ENCODE results near the gene PRKCE. TPM values are rescaled to one million over a fixed set of nuclear protein-coding genes. Genes with fewer than 3 reads are reported as not detected.

The PRKCE gene
- total RNA-seq, 1 experiment from 2014 or later, result 1.3 TPM

DNA sequence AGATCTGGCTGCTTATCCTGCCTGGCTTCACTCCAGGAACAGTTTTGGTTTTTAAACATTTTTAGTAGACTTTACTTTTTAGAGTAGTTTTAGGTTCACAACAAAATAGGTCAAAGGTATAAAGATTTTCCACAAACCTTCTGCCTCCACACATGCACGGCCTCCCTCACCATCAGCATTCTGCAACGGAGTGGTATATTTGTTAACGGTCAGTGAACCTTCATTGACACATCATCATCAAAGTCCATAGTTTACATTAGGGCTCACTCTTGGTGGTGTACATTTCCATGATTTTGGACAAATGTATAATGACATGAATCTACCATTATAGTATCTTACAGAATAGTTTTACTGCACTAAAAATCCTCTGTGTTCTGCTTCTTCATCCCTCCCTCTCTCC lies 342.6 kb downstream of the PRKCE start:
- Histone ChIP-seq H2BK12ac (ENCODE audit: insufficient read length, low read depth, low read length) (no peak overlapping the region), H3K18ac (ENCODE audit: insufficient read length, low read depth, low read length) (no peak overlapping the region), H3K4ac (ENCODE audit: low read depth, low read length) (no peak overlapping the region), H2BK15ac (ENCODE audit: low read depth, low read length) (no peak overlapping the region), H3K79me2 (ENCODE audit: insufficient read depth, low read length) (no peaks in the 10 kb centered on the region), H3T11ph (ENCODE audit: low read length) (no peak overlapping the region), H3K9ac (ENCODE audit: extremely low read depth, insufficient read length, low read length) (no peak overlapping the region), H3K23me2 (ENCODE audit: insufficient read length, low read depth, low read length, poor library complexity, severe bottlenecking) (no peaks in the 10 kb centered on the region), H3K27ac (ENCODE audit: insufficient read length, low read depth, low read length) (no peak overlapping the region), H3K23ac (ENCODE audit: insufficient read length, low read depth, low read length) (no peak overlapping the region), H2AFZ (ENCODE audit: low read length) (no peak overlapping the region), H3K56ac (ENCODE audit: insufficient read length, low read depth, low read length) (no peak overlapping the region), H2BK5ac (ENCODE audit: insufficient read length, low read length) (no peak overlapping the region), H4K8ac (replicated peaks; ENCODE audit: insufficient read length, low read depth, low read length) (no peak overlapping the region), H4K20me1 (ENCODE audit: control insufficient read depth, insufficient read depth, insufficient read length) (no peaks in the 10 kb centered on the region), H3K79me1 (ENCODE audit: insufficient read depth, low read depth, low read length, poor library complexity, severe bottlenecking) (no peaks in the 10 kb centered on the region), H3K4me2 (ENCODE audit: insufficient read depth, insufficient read length, low read length) (no peak overlapping the region), H2BK120ac (ENCODE audit: low read depth, low read length, poor library complexity, severe bottlenecking) (no peak overlapping the region), H3K14ac (ENCODE audit: insufficient read depth, low read length) (no peak overlapping the region), H3K4me1 (ENCODE audit: insufficient read depth, low read length) (no peaks in the 10 kb centered on the region), H4K5ac (ENCODE audit: insufficient read length, low read depth, low read length) (no peak overlapping the region), H4K91ac (ENCODE audit: insufficient read length, low read depth, low read length) (no peak overlapping the region), H3K9me3 (ENCODE audit: control insufficient read depth, low read depth, low read length) (no peaks in the 10 kb centered on the region), H2BK20ac (ENCODE audit: low read depth, low read length, poor library complexity, severe bottlenecking) (no peak overlapping the region), H3K27me3 (ENCODE audit: insufficient read depth, low read length) (no peaks in the 10 kb centered on the region), H2AK5ac (ENCODE audit: insufficient read length, low read length) (no peak overlapping the region)
- Mint-ChIP-seq H3K27me3 (ENCODE audit: low read depth) (no peaks in the 10 kb centered on the region), H3K27ac (no peak overlapping the region), H3K4me3 (no peak overlapping the region), H3K9me3 (no peaks in the 10 kb centered on the region), H3K4me1 (peaks cover 2 to 5% of the 10 kb centered on the region in 2 experiments), H3K36me3 (ENCODE audit: insufficient read depth in 1 of 3, low read depth in 3 of 3) (no peaks in the 10 kb centered on the region; a peak in 1 of 7 replicates)
- no peak for DNase-seq
- WGBS (ENCODE audit: extremely low coverage, insufficient read length, low lambda C conversion rate), result no CpG with 5 or more reads among the region's 3 CpGs
- TF ChIP-seq, protein P1, sequence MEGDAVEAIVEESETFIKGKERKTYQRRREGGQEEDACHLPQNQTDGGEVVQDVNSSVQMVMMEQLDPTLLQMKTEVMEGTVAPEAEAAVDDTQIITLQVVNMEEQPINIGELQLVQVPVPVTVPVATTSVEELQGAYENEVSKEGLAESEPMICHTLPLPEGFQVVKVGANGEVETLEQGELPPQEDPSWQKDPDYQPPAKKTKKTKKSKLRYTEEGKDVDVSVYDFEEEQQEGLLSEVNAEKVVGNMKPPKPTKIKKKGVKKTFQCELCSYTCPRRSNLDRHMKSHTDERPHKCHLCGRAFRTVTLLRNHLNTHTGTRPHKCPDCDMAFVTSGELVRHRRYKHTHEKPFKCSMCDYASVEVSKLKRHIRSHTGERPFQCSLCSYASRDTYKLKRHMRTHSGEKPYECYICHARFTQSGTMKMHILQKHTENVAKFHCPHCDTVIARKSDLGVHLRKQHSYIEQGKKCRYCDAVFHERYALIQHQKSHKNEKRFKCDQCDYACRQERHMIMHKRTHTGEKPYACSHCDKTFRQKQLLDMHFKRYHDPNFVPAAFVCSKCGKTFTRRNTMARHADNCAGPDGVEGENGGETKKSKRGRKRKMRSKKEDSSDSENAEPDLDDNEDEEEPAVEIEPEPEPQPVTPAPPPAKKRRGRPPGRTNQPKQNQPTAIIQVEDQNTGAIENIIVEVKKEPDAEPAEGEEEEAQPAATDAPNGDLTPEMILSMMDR (conservative IDR thresholded peaks at IDR 0.05), result no peak
